ENCODE data around the gene MXRA8. TPM values are rescaled to one million over a fixed set of nuclear protein-coding genes. Genes with fewer than 3 reads are reported as not detected.
A peak's percentile ranks its signal among the peaks of the same experiment; 100 is the strongest.

The MXRA8 gene
- total and polyA plus RNA-seq, 8 donors: 23.3 to 203 (median 42.9) TPM

- no peak overlapping the region for H3K27ac ChIP-seq
- peaks cover 16 to 36% (median 25%) of the 10 kb centered on the region in 4 donors for H3K36me3 ChIP-seq
- TF ChIP-seq POLR2AphosphoS5 (IDR thresholded peaks at IDR 0.05): peak in 2 of 3 donors; percentile 42 to 44
- TF ChIP-seq POLR2A (IDR thresholded peaks at IDR 0.05): no peak
- peaks cover 26 to 62% (median 57%) of the 10 kb centered on the region in 4 donors for H3K4me1 ChIP-seq
- WGBS, 5 donors: 90 to 93% (median 91%) methylated on average over 51 to 58 of the region's 58 CpGs
- H3K27me3 ChIP-seq: no peaks in the 10 kb centered on the region
- no peak for DNase-seq
- no peak overlapping the region for H3K4me3 ChIP-seq
- intact Hi-C loops (cut with DNase I; ENCODE audit: low total_unique reads): no loop called here
- H3K9me3 ChIP-seq: no peaks in the 10 kb centered on the region
Observed at GRCh38 chr1:1329304-1330210, 28.8 kb downstream of the MXRA8 start.

DNA sequence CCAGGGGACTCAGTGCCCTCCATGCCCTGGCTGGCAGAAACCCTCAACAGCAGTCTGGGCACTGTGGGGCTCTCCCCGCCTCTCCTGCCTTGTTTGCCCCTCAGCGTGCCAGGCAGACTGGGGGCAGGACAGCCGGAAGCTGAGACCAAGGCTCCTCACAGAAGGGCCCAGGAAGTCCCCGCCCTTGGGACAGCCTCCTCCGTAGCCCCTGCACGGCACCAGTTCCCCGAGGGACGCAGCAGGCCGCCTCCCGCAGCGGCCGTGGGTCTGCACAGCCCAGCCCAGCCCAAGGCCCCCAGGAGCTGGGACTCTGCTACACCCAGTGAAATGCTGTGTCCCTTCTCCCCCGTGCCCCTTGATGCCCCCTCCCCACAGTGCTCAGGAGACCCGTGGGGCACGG lies 30.1 kb downstream of the MXRA8 start:
- TF ChIP-seq EP300 (IDR thresholded peaks at IDR 0.05): no peak
- no peak for TF ChIP-seq POLR2A (IDR thresholded peaks at IDR 0.05)
- no peak for TF ChIP-seq CTCF (IDR thresholded peaks at IDR 0.05)
- no peak for TF ChIP-seq POLR2AphosphoS5 (IDR thresholded peaks at IDR 0.05)

DNA sequence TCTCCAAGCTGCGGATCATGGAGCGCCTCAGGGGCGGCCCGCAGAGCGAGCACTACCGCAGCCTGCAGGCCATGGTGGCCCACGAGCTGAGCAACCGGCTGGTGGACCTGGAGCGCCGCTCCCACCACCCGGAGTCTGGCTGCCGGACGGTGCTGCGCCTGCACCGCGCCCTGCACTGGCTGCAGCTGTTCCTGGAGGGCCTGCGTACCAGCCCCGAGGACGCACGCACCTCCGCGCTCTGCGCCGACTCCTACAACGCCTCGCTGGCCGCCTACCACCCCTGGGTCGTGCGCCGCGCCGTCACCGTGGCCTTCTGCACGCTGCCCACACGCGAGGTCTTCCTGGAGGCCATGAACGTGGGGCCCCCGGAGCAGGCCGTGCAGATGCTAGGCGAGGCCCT lies 31.1 kb downstream of the MXRA8 start:
- H3K9me3 ChIP-seq: no peaks in the 10 kb centered on the region
- no peak for DNase-seq
- H3K36me3 ChIP-seq: peaks cover 16 to 36% (median 25%) of the 10 kb centered on the region in 4 donors
- TF ChIP-seq POLR2AphosphoS5 (IDR thresholded peaks at IDR 0.05): no peak
- no peak for TF ChIP-seq POLR2A (IDR thresholded peaks at IDR 0.05)
- no peak for TF ChIP-seq EP300 (IDR thresholded peaks at IDR 0.05)
- no peak for TF ChIP-seq CTCF (IDR thresholded peaks at IDR 0.05)
- H3K4me1 ChIP-seq: peaks cover 29 to 64% (median 60%) of the 10 kb centered on the region in 4 donors
- H3K27ac ChIP-seq: no peak overlapping the region
- WGBS, 5 donors: 87 to 92% (median 91%) methylated on average over 38 to 40 of the region's 40 CpGs
- no peak overlapping the region for H3K4me3 ChIP-seq
- H3K27me3 ChIP-seq: no peaks in the 10 kb centered on the region
- intact Hi-C loops (cut with DNase I; ENCODE audit: low total_unique reads): no loop called here

More for the DNA sequence above, 30.1 kb downstream of the MXRA8 start:
- H3K9me3 ChIP-seq: no peaks in the 10 kb centered on the region
- no peak for DNase-seq
- no peak overlapping the region for H3K27ac ChIP-seq
- 64 to 86% (median 79%) methylated on average over 15 of the region's 15 CpGs; no CpG with 5 or more reads in 1 of the 5 donors for WGBS, 5 donors
- peaks cover 16 to 36% (median 25%) of the 10 kb centered on the region in 4 donors for H3K36me3 ChIP-seq
- H3K4me1 ChIP-seq: peaks cover 28 to 64% (median 60%) of the 10 kb centered on the region in 4 donors
- no peaks in the 10 kb centered on the region for H3K27me3 ChIP-seq
- intact Hi-C loops (cut with DNase I; ENCODE audit: low total_unique reads): no loop called here
- no peak overlapping the region for H3K4me3 ChIP-seq

DNA sequence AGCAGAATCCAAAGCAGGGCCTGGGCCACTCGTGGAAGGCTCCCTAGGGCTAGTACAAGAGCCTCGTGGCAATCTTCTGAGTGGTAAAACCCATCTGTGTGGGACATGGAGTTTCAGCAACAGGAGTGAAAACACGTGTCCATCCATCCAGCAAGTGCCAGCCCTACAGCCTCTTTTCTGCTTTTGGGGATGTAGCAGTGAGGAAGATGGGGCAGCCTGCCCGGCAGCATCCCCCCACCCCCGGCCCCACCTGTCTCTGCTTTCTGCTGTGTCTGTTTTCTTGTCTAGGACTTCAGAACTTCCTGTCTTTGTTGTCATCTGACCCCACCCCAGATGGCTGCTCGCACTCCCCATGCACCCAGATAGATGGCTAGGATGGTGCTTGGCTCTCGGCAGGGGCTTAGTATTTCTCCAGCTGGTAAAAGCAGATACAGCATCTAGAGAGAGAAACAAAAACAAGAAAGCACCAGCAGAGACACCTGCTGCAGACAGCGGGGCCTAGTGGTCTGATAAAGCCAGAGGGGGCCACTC lies 32.2 kb downstream of the MXRA8 start:
- H3K9me3 ChIP-seq: no peaks in the 10 kb centered on the region
- H3K4me3 ChIP-seq: peak overlapping the region; percentile 97 to 99 (median 98)
- DNase-seq: no peak
- TF ChIP-seq POLR2A (IDR thresholded peaks at IDR 0.05): no peak
- no peak for TF ChIP-seq POLR2AphosphoS5 (IDR thresholded peaks at IDR 0.05)
- no peak for TF ChIP-seq EP300 (IDR thresholded peaks at IDR 0.05)
- TF ChIP-seq CTCF (IDR thresholded peaks at IDR 0.05): no peak
- 47 to 62% (median 59%) methylated on average over 8 of the region's 8 CpGs for WGBS, 5 donors
- H3K27ac ChIP-seq: peak overlapping the region; percentile 86 to 96 (median 90)
- no peaks in the 10 kb centered on the region for H3K27me3 ChIP-seq
- intact Hi-C loops (cut with DNase I; ENCODE audit: low total_unique reads): no loop called here
- H3K4me1 ChIP-seq: peaks cover 41 to 65% (median 60%) of the 10 kb centered on the region in 4 donors
- peaks cover 16 to 45% (median 31%) of the 10 kb centered on the region in 4 donors for H3K36me3 ChIP-seq
